OCI-M1 (cell line): Measurements from ENCODE around the gene KCNK6.
"Not testable (repeated sequence)": the region's sequence is repeated elsewhere in the genome, so short reads cannot be mapped to it uniquely, and the experiment has no call there.

Experiments
- DNase-seq: peaks from one replicate; lab custom pipeline; 2025; lab: John Stamatoyannopoulos, UW

KCNK6 gene

GRCh38 chr19:38324431-38324830, 4.8 kb downstream of the KCNK6 start:
- DNase-seq, result no peak

GRCh38 chr19:38326591-38326990, 6.9 kb downstream of the KCNK6 start:
- DNase-seq, result no peak

GRCh38 chr19:38329651-38330050, 10.0 kb downstream of the KCNK6 start:
- no peak for DNase-seq

- no peak for DNase-seq
Measured at GRCh38 chr19:38331728-38332127, 12.1 kb downstream of the KCNK6 start.

GRCh38 chr19:38333245-38333644, 13.6 kb downstream of the KCNK6 start:
- no peak for DNase-seq

- DNase-seq, result peak; percentile 98
Measured at GRCh38 chr19:38335949-38336637, 16.4 kb downstream of the KCNK6 start.

GRCh38 chr19:38336638-38337359, 17.2 kb downstream of the KCNK6 start:
- peak; percentile 99 for DNase-seq

GRCh38 chr19:38337360-38337653, 17.7 kb downstream of the KCNK6 start:
- no peak for DNase-seq

- DNase-seq, result not testable (repeated sequence)
Measured at GRCh38 chr19:38339011-38339410, 19.4 kb downstream of the KCNK6 start.

- no peak for DNase-seq
Measured at GRCh38 chr19:38340927-38341326, 21.3 kb downstream of the KCNK6 start.

GRCh38 chr19:38346837-38347236, 27.2 kb downstream of the KCNK6 start:
- no peak for DNase-seq

GRCh38 chr19:38350883-38351282, 31.2 kb downstream of the KCNK6 start:
- no peak for DNase-seq

GRCh38 chr19:38351865-38352395, 32.3 kb downstream of the KCNK6 start:
- no peak for DNase-seq

GRCh38 chr19:38352611-38353010, 33.0 kb downstream of the KCNK6 start:
- no peak for DNase-seq

- DNase-seq, result no peak
Measured at GRCh38 chr19:38355728-38356725, 36.4 kb downstream of the KCNK6 start.

- no peak for DNase-seq
Measured at GRCh38 chr19:38358071-38358470, 38.4 kb downstream of the KCNK6 start.

GRCh38 chr19:38359242-38360021, 39.8 kb downstream of the KCNK6 start:
- no peak for DNase-seq

GRCh38 chr19:38360351-38360750, 40.7 kb downstream of the KCNK6 start:
- no peak for DNase-seq

GRCh38 chr19:38360839-38361631, 41.4 kb downstream of the KCNK6 start:
- DNase-seq, result peak; percentile 58

GRCh38 chr19:38361633-38362075, 42.0 kb downstream of the KCNK6 start:
- peak; percentile 71 for DNase-seq
